Transverse colon (tissue), 4 donors: ENCODE results near the gene FOXP1.

Experiments used
- CTCF ChIP-seq, 5 experiments: fragments of 200-600 bp in 3 of 5; fragments of 450-650 bp in 2 of 5; sonication (generic) in 3 of 5; IDR thresholded peaks; 1 replicate in 2 of 5; 2 replicates in 3 of 5; pipeline ENCODE4 v1.5.1; 2016 to 2017; ENCODE audit warnings: antibody characterized with exemption in 5 of 5, inconsistent platforms in 3 of 5, mild to moderate bottlenecking in 2 of 5, moderate library complexity in 1 of 5
- EP300 ChIP-seq: sonication (generic); formaldehyde crosslinking; IDR thresholded peaks from one replicate; pipeline ENCODE4 v1.6.1; 2017; ENCODE audit warnings: antibody characterized with exemption, low read depth
- POLR2AphosphoS5 ChIP-seq, 3 donors: sonication (generic); formaldehyde crosslinking; IDR thresholded peaks; one replicate each; pipeline ENCODE4 v1.6.1; 2016; ENCODE audit warnings: antibody characterized with exemption in 3 of 3

GRCh38 chr3:71549951-71550350 lies 33.6 kb downstream of the FOXP1 start:
- TF ChIP-seq CTCF (IDR thresholded peaks at IDR 0.05) (no peak), POLR2AphosphoS5 (IDR thresholded peaks at IDR 0.05) (no peak), EP300 (no peak)
